HepG2 (cell line): Measurements from ENCODE around the gene HRC. TPM values are rescaled to one million over a fixed set of nuclear protein-coding genes. Genes with fewer than 3 reads are reported as not detected.

Experiments
- CC2D1A ChIP-seq: sonication (generic); formaldehyde crosslinking; IDR thresholded peaks from 2 replicates; pipeline ENCODE4 v1.8.1; 2023; ENCODE audit warnings: mild to moderate bottlenecking, missing genetic modification reagents
- CREB1 ChIP-seq, 2 experiments: fragments of 450-650 bp in 1 of 2; IDR thresholded peaks; 2 replicates each; pipeline ENCODE4 v1.6.1; 2016 to 2017; ENCODE audit warnings: control low read depth in 1 of 2, mild to moderate bottlenecking in 1 of 2, missing compliant biosample characterization in 1 of 2, missing genetic modification characterization in 1 of 2
- CSRNP1 ChIP-seq: sonication (generic); formaldehyde crosslinking; IDR thresholded peaks from 2 replicates; pipeline ENCODE4 v1.8.1; 2023; ENCODE audit warnings: mild to moderate bottlenecking, missing genetic modification reagents
- DBP ChIP-seq: sonication (generic); formaldehyde crosslinking; IDR thresholded peaks from 2 replicates; pipeline ENCODE4 v1.4.0; 2020; ENCODE audit warnings: missing genetic modification reagents; ENCODE audit errors: not compliant biosample characterization
- ESRRA ChIP-seq: sonication (generic); formaldehyde crosslinking; IDR thresholded peaks from 2 replicates; pipeline ENCODE4 v1.5.1; 2020; ENCODE audit warnings: mild to moderate bottlenecking, low read depth, missing genetic modification reagents
- ETS1 ChIP-seq: sonication (generic); formaldehyde crosslinking; IDR thresholded peaks from 2 replicates; pipeline ENCODE4 v1.4.0; 2020; ENCODE audit warnings: missing genetic modification reagents
- JARID2 ChIP-seq: sonication (generic); formaldehyde crosslinking; IDR thresholded peaks from 2 replicates; pipeline ENCODE4 v1.8.1; 2023; ENCODE audit warnings: missing genetic modification reagents, inconsistent platforms; ENCODE audit not compliant: insufficient replicate concordance
- MYC ChIP-seq: sonication (generic); formaldehyde crosslinking; IDR thresholded peaks from 2 replicates; pipeline ENCODE4 v1.9.0; 2021; ENCODE audit warnings: missing genetic modification reagents, borderline replicate concordance
- NFE2 ChIP-seq: sonication (generic); formaldehyde crosslinking; IDR thresholded peaks from 2 replicates; pipeline ENCODE4 v1.4.0; 2020; ENCODE audit warnings: missing genetic modification reagents
- PLSCR1 ChIP-seq: sonication (generic); formaldehyde crosslinking; IDR thresholded peaks from 2 replicates; pipeline ENCODE4 v1.5.0; 2020; ENCODE audit warnings: missing genetic modification reagents, mild to moderate bottlenecking, borderline replicate concordance
- POGK ChIP-seq: sonication (generic); formaldehyde crosslinking; conservative IDR thresholded peaks from 2 replicates; pipeline ENCODE4 v1.8.0; 2022; ENCODE audit warnings: mild to moderate bottlenecking, moderate library complexity, missing genetic modification reagents
- PRMT3 ChIP-seq: sonication (generic); formaldehyde crosslinking; IDR thresholded peaks from 2 replicates; pipeline ENCODE4 v1.8.1; 2022; ENCODE audit warnings: low read depth, mild to moderate bottlenecking, moderate library complexity, missing genetic modification reagents, borderline replicate concordance
- SMYD3 ChIP-seq: sonication (generic); formaldehyde crosslinking; IDR thresholded peaks from 2 replicates; pipeline ENCODE4 v1.8.1; 2023; ENCODE audit warnings: mild to moderate bottlenecking, missing genetic modification reagents
- TERF1 ChIP-seq: sonication (generic); formaldehyde crosslinking; IDR thresholded peaks from 2 replicates; pipeline ENCODE4 v1.8.0; 2022; ENCODE audit warnings: mild to moderate bottlenecking, missing genetic modification reagents, moderate library complexity
- ZFP82 ChIP-seq: sonication (generic); formaldehyde crosslinking; IDR thresholded peaks from 2 replicates; pipeline ENCODE4 v1.5.1; 2020; ENCODE audit warnings: mild to moderate bottlenecking, missing genetic modification reagents, borderline replicate concordance
- ZNF24 ChIP-seq: fragments of 450-650 bp; IDR thresholded peaks from 2 replicates; pipeline ENCODE4 v1.6.1; 2017; ENCODE audit warnings: antibody characterized with exemption, mild to moderate bottlenecking
- ZNF30 ChIP-seq: sonication (generic); formaldehyde crosslinking; IDR thresholded peaks from 2 replicates; pipeline ENCODE4 v1.5.0; 2020; ENCODE audit warnings: mild to moderate bottlenecking, missing genetic modification reagents
- ZNF331 ChIP-seq: sonication (generic); formaldehyde crosslinking; IDR thresholded peaks from 2 replicates; pipeline ENCODE4 v1.4.0; 2020; ENCODE audit warnings: missing genetic modification reagents
- ZNF333 ChIP-seq: sonication (generic); formaldehyde crosslinking; IDR thresholded peaks from 2 replicates; pipeline ENCODE4 v1.4.0; 2020; ENCODE audit warnings: mild to moderate bottlenecking, missing genetic modification reagents, borderline replicate concordance
- ZNF335 ChIP-seq: sonication (generic); formaldehyde crosslinking; IDR thresholded peaks from 2 replicates; pipeline ENCODE4 v1.4.0; 2020; ENCODE audit warnings: missing genetic modification reagents
- polyA plus RNA-seq, 8 experiments: library from polyadenylated mRNA; depleted of rRNA in 3 of 8; stranded (reverse) in 7 of 8; unstranded in 1 of 8; fragments of >200 nt; fragmentation: Illumina TruSeq in 4 of 8; extraction: Trizol in 4 of 8; gene quantifications; 2 replicates each; pipeline versions ENCODE4 v1.2.1 to v1.2.3, GENCODE V29; 2011 to 2016; ENCODE audit warnings: low read depth in 4 of 8, missing spikeins in 1 of 8, mixed read lengths in 1 of 8; ENCODE audit not compliant: insufficient read depth in 1 of 8
- total RNA-seq, 5 experiments: library from RNA; depleted of rRNA; stranded (reverse); fragments of >200 nt; fragmentation: Illumina TruSeq; extraction: Trizol; gene quantifications; 2 replicates each; pipeline ENCODE4 v1.2.3, GENCODE V29; 2016; ENCODE audit warnings: low read depth in 1 of 5

The HRC gene
- total and polyA plus RNA-seq, 2 of the 13 experiments (the other 11 are each of a cell fraction or from before 2014, with no cell fraction given) = 3.6 to 15.4 TPM

- no peak for TF ChIP-seq ETS1 (CRISPR knock-in tag)
- TF ChIP-seq TERF1 (CRISPR knock-in tag) = no peak
- peak; percentile 85 for TF ChIP-seq POGK (CRISPR knock-in tag)
- TF ChIP-seq CSRNP1 (CRISPR knock-in tag) = 0 out of 2 replicates have a peak, but pooled peaks have one; percentile 21
- TF ChIP-seq ZNF335 (CRISPR knock-in tag) = no peak
- no peak for TF ChIP-seq ESRRA (CRISPR knock-in tag)
- no peak for TF ChIP-seq JARID2 (CRISPR knock-in tag)
- no peak for TF ChIP-seq NFE2 (CRISPR knock-in tag)
- no peak for TF ChIP-seq ZNF333 (CRISPR knock-in tag)
- no peak for TF ChIP-seq ZNF30
- TF ChIP-seq SMYD3 (CRISPR knock-in tag) = no peak
- TF ChIP-seq CC2D1A (CRISPR knock-in tag) = no peak
- TF ChIP-seq ZNF24 = no peak
- TF ChIP-seq CREB1 (IDR thresholded peaks at IDR 0.05) = no peak
- no peak for TF ChIP-seq CREB1 (CRISPR knock-in tag; IDR thresholded peaks at IDR 0.05)
- no peak; the same call in 1 of the 2 replicates for TF ChIP-seq ZNF331 (CRISPR knock-in tag)
- TF ChIP-seq PRMT3 (CRISPR knock-in tag) = 0 out of 2 replicates have a peak, but pooled peaks have one; percentile 66
- TF ChIP-seq PLSCR1 = no peak
- no peak for TF ChIP-seq DBP
- no peak for TF ChIP-seq ZFP82 (CRISPR knock-in tag)
- peak; percentile 53; the same call in 1 of the 2 replicates for TF ChIP-seq MYC (CRISPR knock-in tag)
Measured at GRCh38 chr19:49113762-49114629, 41.2 kb downstream of the HRC start, which contains the start of gene LIN7B (continued).
